WERI-Rb-1 (cell line): Measurements from ENCODE around the gene CTNND1.
"Not testable (repeated sequence)": the region's sequence is repeated elsewhere in the genome, so short reads cannot be mapped to it uniquely, and the experiment has no call there.

Experiments used
- DNase-seq: peaks from one replicate; pipeline ENCODE4 v3.0.0-alpha.2; 2020
- H3K27ac ChIP-seq: fragments of 250-450 bp; sonication (Bioruptor Pico); 2 replicates; pipeline ENCODE4 v1.5.1; 2020; ENCODE audit warnings: mild to moderate bottlenecking, moderate library complexity
- H3K27me3 ChIP-seq: fragments of 250-450 bp; sonication (Bioruptor Pico); 2 replicates; pipeline ENCODE4 v1.5.1; 2021; ENCODE audit warnings: mild to moderate bottlenecking, low read depth, moderate library complexity; ENCODE audit not compliant: insufficient read depth, severe bottlenecking
- H3K36me3 ChIP-seq: fragments of 250-450 bp; sonication (Bioruptor Pico); 2 replicates; pipeline ENCODE4 v1.5.1; 2020; ENCODE audit warnings: mild to moderate bottlenecking, moderate library complexity
- H3K4me3 ChIP-seq: 2 replicates; pipeline ENCODE4 v1.5.1; 2011; ENCODE audit warnings: low read depth, mild to moderate bottlenecking, control low read depth, low read length
- H3K9me3 ChIP-seq: fragments of 250-450 bp; sonication (Bioruptor Pico); 2 replicates; pipeline ENCODE4 v1.5.1; 2021; ENCODE audit warnings: mild to moderate bottlenecking, moderate library complexity; ENCODE audit not compliant: severe bottlenecking
- TF ChIP-seq, protein P1 (sequence below): IDR thresholded peaks from 2 replicates; pipeline ENCODE4 v1.5.1; 2011; ENCODE audit warnings: low read depth, mild to moderate bottlenecking, control low read depth, inconsistent platforms, low read length

Gene CTNND1, protein sequence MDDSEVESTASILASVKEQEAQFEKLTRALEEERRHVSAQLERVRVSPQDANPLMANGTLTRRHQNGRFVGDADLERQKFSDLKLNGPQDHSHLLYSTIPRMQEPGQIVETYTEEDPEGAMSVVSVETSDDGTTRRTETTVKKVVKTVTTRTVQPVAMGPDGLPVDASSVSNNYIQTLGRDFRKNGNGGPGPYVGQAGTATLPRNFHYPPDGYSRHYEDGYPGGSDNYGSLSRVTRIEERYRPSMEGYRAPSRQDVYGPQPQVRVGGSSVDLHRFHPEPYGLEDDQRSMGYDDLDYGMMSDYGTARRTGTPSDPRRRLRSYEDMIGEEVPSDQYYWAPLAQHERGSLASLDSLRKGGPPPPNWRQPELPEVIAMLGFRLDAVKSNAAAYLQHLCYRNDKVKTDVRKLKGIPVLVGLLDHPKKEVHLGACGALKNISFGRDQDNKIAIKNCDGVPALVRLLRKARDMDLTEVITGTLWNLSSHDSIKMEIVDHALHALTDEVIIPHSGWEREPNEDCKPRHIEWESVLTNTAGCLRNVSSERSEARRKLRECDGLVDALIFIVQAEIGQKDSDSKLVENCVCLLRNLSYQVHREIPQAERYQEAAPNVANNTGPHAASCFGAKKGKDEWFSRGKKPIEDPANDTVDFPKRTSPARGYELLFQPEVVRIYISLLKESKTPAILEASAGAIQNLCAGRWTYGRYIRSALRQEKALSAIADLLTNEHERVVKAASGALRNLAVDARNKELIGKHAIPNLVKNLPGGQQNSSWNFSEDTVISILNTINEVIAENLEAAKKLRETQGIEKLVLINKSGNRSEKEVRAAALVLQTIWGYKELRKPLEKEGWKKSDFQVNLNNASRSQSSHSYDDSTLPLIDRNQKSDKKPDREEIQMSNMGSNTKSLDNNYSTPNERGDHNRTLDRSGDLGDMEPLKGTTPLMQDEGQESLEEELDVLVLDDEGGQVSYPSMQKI

DNA sequence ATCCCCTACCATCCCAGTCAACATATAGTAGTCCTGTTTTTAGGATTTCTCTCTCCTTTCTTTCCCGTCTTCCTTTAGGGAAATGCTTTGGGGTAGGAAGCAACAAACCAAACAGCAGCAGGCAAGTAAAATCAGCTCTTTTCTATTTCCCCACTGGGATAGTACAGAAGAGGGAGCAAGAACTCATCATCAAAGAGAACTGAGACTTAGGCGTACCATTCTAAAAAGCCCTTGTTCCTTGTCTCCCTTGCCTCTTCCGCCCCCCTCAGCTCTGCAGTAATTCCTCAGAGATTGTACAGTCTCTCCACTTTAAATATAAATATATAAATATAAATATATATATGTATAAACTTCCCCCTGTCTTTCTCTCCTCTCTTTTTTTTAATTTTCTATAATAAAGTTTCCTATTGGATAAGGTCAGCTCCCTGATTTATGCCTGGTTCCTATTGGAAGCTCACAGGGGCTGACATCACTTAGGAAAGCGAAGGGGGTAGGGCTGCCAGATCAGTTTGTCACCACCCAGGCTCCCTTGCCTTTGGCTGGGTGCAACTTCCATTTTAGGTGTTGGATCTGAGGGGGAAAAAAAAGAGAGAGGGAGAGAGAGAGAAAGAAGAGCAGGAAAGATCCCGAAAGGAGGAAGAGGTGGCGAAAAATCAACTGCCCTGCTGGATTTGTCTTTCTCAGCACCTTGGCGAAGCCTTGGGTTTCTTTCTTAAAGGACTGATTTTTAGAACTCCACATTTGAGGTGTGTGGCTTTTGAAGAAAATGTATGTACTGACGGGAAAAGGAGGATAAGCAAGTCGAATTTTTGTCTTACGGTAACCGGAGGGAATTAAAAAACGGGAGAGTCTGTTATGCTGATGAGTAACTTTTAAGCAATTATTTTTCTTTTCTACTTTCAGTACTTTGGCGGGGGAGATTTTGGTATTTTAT lies at the start of gene CTNND1:
CTNND1 (plus strand) TSS at position 502 of the 934 bp plus-strand sequence. CDS start 29,677 bp downstream, outside the sequence.
- Histone ChIP-seq H3K9me3 (no peaks in the 10 kb centered on the region), H3K36me3 (no peaks in the 10 kb centered on the region), H3K4me3 (no peak within 1 kb of the TSS), H3K27ac (no peak within 1 kb of the TSS), H3K27me3 (no peaks in the 10 kb centered on the region)
- DNase-seq = no peak
- TF ChIP-seq, protein P1, sequence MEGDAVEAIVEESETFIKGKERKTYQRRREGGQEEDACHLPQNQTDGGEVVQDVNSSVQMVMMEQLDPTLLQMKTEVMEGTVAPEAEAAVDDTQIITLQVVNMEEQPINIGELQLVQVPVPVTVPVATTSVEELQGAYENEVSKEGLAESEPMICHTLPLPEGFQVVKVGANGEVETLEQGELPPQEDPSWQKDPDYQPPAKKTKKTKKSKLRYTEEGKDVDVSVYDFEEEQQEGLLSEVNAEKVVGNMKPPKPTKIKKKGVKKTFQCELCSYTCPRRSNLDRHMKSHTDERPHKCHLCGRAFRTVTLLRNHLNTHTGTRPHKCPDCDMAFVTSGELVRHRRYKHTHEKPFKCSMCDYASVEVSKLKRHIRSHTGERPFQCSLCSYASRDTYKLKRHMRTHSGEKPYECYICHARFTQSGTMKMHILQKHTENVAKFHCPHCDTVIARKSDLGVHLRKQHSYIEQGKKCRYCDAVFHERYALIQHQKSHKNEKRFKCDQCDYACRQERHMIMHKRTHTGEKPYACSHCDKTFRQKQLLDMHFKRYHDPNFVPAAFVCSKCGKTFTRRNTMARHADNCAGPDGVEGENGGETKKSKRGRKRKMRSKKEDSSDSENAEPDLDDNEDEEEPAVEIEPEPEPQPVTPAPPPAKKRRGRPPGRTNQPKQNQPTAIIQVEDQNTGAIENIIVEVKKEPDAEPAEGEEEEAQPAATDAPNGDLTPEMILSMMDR = no peak

DNA sequence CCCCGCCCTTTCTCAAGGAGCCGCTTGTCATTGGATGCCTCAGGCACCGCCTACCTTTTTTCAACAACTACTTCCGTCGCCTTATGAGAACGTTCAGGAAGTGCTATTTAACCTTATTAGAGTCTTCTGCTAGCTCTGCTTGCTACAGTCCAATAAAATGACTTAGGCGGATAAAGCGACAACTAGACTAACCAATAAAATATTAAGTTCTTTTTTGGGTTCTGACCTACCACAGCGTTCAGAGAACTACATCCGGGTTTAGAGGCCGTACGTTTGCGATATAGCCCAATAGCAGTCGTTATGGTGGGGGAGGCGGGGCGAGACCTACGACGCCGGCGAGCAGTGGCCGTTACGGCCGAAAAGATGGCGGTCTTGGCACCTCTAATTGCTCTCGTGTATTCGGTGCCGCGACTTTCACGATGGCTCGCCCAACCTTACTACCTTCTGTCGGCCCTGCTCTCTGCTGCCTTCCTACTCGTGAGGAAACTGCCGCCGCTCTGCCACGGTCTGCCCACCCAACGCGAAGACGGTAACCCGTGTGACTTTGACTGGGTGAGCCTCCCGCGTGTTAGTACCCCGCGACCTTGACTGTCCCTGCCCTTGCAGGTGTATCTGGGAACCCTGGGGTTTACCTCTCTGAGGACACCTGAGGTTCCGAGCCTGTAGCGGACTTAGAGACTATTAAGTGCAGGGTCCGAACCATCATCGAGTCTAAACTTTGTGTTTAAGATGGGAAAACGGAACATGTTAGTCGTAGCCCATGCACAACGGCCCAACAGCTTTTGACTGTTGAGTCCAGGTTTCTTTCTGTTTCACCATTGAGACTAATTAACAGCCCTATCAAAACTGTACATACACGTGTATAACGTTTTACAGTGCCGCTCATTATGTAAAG lies 49.1 kb upstream of the CTNND1 start, which contains the start of gene TMX2:
TMX2 (plus strand) TSS at position 338 of the 895 bp plus-strand sequence; CDS start at position 364, 26 bp downstream.
- H3K27ac ChIP-seq = peak within 1 kb of the TSS; percentile 88
- H3K27me3 ChIP-seq = no peaks in the 10 kb centered on the region
- no peaks in the 10 kb centered on the region for H3K9me3 ChIP-seq
- peak; percentile 93 for DNase-seq
- peak within 1 kb of the TSS; percentile 79 for H3K4me3 ChIP-seq
- TF ChIP-seq, protein P1 = no peak
- peaks cover 37% of the 10 kb centered on the region for H3K36me3 ChIP-seq

DNA sequence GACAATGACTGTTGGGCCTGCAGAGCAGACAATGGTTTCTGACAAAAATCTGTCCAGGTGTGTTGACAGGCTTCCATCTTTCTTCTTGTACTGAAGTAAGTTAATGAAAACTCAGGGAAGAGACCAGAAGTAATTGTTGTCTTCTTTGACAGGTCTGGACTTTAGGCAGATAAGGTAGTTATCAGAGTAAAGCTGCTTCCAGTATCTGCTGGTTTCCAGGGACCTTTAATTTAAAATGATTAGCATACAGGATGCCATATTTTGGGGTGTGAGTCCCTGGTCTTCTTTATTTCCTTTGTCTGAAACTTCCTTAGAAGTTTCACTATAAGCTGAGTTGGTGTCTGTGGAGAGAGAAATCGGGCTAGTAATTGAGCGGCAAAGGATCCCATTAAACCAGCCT lies 47.8 kb upstream of the CTNND1 start:
- TF ChIP-seq, protein P1 = no peak
- Histone ChIP-seq H3K27ac (no peak overlapping the region), H3K36me3 (peaks cover 32% of the 10 kb centered on the region), H3K27me3 (no peaks in the 10 kb centered on the region), H3K4me3 (peak overlapping the region; percentile 79; the same call in 1 of the 2 replicates), H3K9me3 (no peaks in the 10 kb centered on the region)
- DNase-seq = no peak

DNA sequence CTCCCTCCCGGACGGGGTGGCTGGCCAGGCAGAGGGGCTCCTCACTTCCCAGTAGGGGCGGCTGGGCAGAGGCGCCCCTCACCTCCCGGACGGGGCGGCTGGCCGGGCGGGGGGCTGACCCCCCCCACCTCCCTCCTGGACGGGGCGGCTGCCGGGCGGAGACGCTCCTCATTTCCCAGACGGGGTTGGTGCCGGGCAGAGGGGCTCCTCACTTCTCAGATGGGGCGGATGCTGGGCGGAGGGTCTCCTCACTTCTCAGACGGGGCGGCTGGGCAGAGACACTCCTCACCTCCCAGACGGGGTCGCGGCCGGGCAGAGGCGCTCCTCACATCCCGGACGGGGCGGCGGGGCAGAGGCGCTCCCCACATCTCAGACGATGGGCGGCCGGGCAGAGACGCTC lies 44.9 kb upstream of the CTNND1 start:
- not testable (repeated sequence) for DNase-seq

DNA sequence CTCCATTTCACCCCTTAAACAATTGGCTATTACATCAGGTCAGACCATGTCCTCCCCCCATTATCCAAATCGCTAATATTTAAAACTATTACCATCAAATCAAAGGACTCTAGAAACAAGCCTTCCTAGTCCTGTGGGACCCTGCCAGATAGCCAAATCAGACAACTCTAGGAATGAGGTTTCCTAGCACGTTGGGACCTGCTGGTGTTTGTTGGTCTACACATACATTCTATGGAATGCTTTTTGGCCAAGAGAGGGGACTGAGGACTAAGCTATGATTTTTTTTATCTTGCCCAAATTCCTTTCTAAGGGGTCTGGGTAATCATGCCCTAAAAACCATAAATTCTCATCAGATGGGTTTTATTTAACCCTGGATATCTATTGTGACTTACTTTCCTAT lies 34.4 kb upstream of the CTNND1 start:
- DNase-seq = no peak
- H3K36me3 ChIP-seq = peaks cover 24% of the 10 kb centered on the region
- no peak overlapping the region for H3K4me3 ChIP-seq
- H3K27me3 ChIP-seq = no peaks in the 10 kb centered on the region
- TF ChIP-seq, protein P1 = no peak
- no peak overlapping the region for H3K27ac ChIP-seq
- H3K9me3 ChIP-seq = no peaks in the 10 kb centered on the region

More for the DNA sequence above, 44.9 kb upstream of the CTNND1 start:
- not testable (repeated sequence) for H3K27me3 ChIP-seq, H3K27ac ChIP-seq, H3K4me3 ChIP-seq, H3K9me3 ChIP-seq
- H3K36me3 ChIP-seq = peaks cover 33% of the 10 kb centered on the region
